GM21619 (cell line): ENCODE measurements around the gene SPATS2L.

Source experiments
- ATAC-seq: cut with Tn5 transposase; IDR thresholded peaks from one replicate; pipeline ENCODE4 v1.9.1; 2021; ENCODE audit not compliant: unreplicated experiment

Gene SPATS2L

DNA sequence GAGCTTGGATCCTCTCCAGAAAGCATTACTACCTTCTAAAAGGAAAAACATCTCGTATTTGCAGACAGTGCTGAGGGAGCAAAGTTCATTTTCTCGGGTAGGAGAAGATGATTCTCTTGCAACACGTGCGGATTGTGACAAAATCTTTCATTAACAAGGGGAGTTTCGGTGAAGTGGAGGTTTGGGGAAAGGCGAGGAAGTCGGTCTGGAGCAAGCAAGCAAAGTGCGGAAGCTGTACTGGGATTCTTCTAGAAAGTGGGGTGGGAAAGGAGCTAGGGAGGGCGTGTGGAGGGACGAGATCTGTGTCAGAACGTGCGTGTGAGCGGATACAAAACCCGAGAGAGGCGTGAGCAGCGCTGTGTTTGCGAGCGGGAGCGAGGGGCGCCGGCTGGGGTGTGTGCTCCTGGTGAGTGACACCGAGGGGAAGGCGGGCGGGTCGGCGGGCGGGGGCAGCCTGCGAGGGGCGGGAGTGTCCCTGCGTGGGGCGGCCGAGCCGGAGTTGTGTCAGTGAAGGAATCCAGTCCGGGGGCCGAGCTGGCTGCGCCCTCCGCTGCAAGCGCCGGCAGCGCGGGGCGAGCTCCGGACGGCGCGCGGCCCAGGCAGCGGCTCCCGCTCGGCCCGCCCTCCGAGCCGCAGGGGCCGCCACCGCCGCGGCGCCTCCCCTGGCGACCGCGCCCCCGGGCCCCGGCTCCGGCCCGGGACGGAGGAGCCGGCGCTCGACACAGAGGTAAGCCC, at the start of gene SPATS2L:
Gene SPATS2L (plus strand): TSS at position 498 of the 735 bp plus-strand sequence. CDS start 82,552 bp downstream, outside the sequence.
- ATAC-seq, result peak; percentile 59

DNA sequence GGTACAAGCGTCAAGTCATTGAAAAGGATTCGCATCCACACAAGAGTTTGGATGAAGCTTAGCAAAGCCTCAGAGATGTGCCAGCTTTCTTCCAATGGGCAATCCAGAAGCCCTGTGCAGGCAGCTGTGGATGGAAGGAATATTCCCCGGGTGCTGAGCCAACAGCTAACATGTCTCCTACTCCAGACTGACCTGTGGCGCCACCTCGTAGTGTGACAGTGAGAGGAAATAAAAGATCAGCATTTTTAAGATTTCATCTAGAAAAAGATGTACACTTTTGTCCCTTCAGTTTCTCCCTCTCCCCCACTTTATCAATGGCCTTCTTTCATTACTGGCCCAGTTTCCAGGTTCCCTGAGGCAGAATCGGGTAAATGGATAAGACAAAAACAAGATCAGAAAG, 48.9 kb upstream of the SPATS2L start:
- no peak for ATAC-seq

DNA sequence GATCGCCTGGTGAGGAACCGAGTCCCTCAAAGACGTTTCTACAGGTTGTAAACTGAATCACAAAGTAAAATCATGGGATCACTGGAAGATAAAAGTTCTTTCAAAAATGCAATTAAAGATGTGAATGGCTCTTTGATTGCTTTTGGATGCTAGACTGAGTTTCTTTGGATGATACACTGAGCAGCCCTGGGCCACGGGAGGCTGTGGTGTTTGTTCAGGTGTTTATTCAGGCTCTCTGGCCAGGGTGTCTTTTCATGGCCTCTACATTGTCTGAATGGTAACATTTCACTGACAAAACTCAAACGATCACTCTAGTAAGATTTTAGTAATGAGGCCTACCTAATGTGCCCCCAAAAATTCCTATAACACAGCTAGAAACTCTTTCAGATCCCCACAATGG, 48.4 kb upstream of the SPATS2L start:
- no peak for ATAC-seq

DNA sequence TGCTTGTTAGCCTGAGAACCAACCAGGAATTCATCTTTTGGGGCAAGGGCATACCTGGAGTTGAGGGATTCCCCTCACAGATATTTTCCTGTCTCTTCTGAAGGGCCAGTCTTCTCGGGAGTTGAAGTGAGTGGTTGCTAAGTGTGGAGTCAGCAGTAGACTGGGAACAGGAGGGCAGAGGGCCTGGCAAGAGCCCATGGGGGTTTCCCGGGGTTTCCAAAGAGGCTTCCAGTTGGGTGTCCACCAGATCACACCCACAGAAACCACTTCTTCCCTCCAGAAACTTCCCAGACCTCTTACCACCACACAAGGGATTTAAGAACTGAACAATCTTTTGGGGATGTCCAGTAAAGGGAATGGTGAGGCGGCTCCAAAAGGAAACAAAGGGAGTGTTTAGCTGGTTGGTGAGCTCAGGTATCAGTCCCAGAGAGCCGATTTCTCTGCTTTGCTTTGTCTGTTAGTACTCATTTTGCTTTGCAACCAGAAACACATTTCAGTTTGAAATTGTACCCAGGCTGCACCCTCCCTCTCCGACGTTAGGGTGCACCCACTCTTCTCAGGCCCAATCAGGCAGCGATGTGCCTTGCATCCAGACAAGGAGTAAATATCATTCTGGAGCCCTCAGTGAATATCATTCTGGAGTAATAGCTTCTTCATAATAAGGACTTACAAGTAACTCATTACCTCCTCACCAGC, 47.5 kb upstream of the SPATS2L start:
- no peak for ATAC-seq

GRCh38 chr2:200259577-200259957, 46.9 kb upstream of the SPATS2L start:
- ATAC-seq, result no peak

DNA sequence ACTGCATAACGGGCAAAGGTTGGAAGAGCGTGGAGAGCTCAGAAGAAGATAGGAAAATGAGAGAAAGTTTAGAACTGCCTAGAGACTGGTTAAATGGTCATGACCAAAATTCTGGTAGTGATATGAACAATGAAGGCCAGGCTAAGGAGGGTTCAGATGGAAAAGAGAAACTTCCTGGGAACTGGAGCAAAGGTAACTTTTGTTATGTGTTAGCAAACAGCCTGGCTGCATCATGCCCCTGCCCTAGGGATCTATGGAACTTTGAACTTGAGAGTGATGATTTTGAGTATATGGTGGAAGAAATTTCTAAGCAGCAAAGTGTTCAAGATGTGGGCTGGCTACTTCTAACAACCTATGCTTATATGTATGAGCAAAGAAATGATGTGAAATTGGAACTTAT, 44.4 kb upstream of the SPATS2L start:
- no peak for ATAC-seq

- no peak for ATAC-seq
These were observed 43.2 kb upstream of the SPATS2L start for GRCh38 chr2:200263279-200263678.

DNA sequence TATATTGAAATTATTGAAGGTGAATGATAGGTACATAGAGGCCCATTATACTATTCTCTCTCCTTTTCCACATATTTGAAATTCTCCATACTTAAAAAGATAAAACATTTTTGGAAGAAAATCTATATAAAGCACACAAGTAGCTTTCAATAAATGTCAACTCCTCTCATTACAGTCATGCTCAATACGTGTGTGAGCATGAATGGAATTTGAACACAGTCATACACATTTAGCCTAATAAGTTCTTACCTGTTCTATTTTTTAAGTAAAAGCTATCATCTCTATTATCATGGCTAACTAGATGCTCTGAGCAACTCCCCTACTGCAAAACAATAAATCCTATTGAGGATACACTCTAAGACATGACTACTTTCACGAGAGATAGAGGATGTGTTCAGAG, 41.9 kb upstream of the SPATS2L start:
- no peak for ATAC-seq

GRCh38 chr2:200266406-200266805, 40.1 kb upstream of the SPATS2L start:
- no peak for ATAC-seq

DNA sequence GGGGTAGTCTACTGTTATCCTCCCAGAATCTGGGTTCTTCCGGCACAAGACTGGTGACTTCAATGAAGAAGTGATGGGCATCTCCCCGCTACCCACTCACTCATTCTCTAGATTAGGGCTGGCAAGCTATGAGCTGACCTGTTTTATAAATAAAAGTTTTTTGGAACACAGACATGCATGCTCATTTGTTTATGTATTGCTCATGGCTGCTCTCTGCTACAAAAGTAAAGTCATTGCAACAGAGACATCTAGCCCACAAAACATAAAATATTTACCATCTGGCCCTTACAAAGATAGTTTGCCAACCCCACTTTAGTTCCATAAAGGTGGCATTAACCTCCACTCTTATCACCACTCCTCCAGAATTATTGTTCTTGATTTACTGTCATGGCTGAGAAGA, 39.1 kb upstream of the SPATS2L start:
- ATAC-seq, result no peak

- no peak for ATAC-seq
These were observed 35.8 kb upstream of the SPATS2L start for GRCh38 chr2:200270732-200271131.

DNA sequence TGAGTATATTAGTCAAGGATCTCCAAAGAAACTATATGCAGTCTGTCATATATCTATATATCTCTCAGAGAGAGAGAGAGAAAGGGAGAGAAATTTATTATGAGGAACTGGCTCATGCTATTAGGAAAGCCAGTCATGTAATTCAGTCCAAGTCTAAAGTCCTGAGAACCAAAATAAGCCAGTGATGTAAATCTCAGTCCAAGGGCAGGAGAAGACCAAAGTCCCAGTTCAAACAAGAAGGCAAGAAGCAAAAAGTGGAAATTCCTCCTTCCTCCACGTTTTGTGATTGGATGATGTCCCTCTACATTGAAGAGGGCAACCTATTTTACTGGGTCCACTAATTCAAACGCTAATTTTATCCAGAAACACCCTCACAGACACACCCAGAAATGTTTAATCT, 34.2 kb upstream of the SPATS2L start:
- no peak for ATAC-seq

DNA sequence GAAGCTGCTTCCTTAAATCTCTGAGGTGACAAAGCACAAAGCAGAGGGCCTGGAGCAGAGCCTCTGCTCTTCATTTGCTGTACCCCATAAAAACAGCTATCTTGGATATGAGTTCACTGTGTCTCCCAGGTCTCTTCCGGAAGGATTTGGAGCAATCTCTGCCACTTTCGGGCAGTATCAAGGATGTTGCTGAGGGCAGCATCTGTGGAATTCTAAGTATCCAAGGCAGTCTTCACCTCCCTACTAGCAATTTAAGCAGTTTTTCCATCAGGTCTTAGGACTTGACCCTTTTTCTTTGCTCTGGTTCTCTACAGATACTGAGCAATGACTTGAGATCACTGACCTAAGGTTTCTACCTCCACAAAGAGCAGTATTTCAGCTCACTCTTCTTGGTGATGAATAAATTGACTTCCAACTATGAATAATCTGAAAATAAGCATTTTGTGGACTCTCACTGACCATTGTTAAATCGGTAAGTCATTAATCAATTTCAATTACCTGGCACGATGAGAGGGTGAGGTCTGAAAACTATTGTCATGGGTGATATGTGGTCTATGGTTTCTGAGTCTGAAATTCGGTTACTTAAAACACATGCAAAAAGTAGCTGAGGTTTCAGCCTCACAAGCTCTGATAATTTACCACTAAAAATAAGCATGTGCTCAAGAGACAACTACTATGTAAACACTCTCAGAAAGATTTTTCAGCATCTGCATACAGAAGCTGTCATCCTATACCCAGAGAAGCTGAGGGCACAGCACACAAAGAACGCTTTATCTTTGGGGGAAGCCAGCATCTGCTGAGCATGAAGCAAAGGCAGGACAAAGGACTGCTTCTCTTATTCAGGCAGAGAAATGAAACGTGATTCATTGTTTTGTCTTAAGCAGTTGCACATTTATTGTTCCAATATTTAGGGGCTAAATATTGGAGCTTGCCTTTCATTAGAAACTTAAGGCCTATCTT, 32.1 kb upstream of the SPATS2L start:
- no peak for ATAC-seq

GRCh38 chr2:200275295-200276013, 31.0 kb upstream of the SPATS2L start:
- ATAC-seq, result no peak

- ATAC-seq, result no peak
These were observed 30.0 kb upstream of the SPATS2L start for GRCh38 chr2:200276472-200276871.

DNA sequence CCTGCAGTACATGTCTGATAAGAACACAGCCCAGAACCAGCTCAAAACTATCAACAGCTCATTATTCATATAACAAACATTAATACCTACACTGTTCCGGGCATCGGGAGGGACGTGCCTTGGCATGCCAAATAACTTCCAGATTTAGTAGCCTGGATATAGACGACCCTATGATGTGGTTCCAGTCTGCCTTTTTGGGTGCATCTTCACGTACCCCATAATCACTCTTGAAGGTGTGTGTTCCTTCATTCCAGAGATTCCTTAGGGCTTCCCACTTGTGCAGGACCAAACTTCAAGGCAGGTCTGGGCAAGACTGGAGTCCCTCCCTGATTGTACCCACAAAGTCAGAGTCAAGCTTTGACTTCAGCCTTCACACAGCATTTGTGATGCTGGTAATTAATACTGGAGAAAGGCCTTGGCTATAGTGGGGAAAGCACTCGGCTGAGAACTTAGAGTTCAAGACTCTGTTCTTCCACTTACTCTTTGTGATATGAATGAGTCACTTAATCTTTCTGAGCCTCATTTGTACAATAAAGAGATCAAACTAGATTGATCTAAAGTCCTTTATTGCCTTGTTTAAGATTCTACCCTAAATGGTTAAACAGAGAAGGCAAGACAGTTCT, 27.7 kb upstream of the SPATS2L start:
- no peak for ATAC-seq

DNA sequence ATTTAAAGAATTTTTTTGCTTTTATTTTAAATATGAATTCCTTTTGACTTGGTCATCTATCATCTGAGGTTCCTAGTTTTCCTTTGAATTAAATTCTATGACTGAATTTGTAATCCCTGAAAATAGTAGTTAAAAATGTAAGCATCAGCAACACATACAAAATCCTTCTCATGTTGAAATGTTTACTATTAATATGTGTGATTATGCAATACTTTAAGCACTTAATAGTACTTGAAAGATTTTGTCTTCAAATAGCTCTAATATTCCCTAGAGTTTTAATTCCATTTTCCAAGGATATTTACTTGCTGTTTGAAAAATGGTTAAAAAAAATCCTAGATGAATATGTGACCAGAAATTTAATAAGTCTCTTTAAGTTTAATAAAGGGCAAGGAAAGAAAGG, 26.6 kb upstream of the SPATS2L start:
- no peak for ATAC-seq

DNA sequence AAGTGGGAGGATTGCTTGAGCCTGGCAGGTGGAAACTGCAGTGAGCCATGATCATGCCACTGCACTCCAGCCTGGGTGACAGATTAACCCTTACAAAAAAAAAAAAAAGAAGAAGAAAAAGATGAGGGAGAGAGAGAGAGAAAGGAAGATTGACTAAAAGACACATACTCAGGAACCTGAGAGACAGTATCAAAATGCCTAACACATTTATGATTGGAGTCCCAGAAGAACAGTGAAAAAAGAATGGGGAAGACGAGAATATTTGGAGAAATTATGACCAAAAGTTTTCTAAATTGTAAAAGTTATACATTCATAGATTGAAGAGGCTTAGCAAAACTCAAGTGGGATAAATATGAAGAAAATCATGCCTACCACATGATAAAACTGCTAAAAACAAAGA, 19.9 kb upstream of the SPATS2L start:
- ATAC-seq, result no peak

GRCh38 chr2:200288670-200289429, 17.6 kb upstream of the SPATS2L start:
- ATAC-seq, result no peak

DNA sequence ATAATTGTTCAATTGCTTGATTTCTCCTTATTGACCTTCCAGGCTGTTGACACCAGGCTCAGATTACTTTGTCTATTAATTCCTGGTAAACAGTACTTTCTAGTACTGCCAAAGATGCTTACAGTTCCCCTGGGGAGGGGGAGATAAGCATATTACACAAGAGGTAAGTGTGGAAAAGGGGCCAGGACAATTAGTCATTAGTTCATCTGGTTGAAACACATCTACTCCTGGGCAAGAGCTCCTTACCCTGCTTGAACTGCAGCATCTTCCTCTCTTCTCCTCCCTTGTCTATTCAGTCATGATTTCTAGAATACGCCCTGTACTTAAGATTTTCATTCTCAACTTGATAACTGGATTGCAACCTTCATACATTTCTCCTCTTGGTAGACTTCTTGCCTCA, 10.4 kb upstream of the SPATS2L start:
- no peak for ATAC-seq
